AG09309 (cell line): ENCODE data around the gene FANCM.
"Not testable (repeated sequence)": the region's sequence is repeated elsewhere in the genome, so short reads cannot be mapped to it uniquely, and the experiment has no call there.

Experiments
- DNase-seq: peaks from one replicate; pipeline ENCODE4 v3.0.0-alpha.2; 2010; ENCODE audit warnings: low read depth
- H3K4me3 ChIP-seq: 2 replicates; pipeline ENCODE4 v1.5.1; 2011; ENCODE audit warnings: mild to moderate bottlenecking, low read depth, low read length, moderate library complexity; ENCODE audit not compliant: control insufficient read depth
- TF ChIP-seq, protein P1 (sequence below): IDR thresholded peaks from 2 replicates; pipeline ENCODE4 v1.5.1; 2011; ENCODE audit warnings: mild to moderate bottlenecking, low read depth, low read length, inconsistent platforms; ENCODE audit not compliant: insufficient read depth, control insufficient read depth; ENCODE audit errors: missing control alignments

Gene FANCM

DNA sequence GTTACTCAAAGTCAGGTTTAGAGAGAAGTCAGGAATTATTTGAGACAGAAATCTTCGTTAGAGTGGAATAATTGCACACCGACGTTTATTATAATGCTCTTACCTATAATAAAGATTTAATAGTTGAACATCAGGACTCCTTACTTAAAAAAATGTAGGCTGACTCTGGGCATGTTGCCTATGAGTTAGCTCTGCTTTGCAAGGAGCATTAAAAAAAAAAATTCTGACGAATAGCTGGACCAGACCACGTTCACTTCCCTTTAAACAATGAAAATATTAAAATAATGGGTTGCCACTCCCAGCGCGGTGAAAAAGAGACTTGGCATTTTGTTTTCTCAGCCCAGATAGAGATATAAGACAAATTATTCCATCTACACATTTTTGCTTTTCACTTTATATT is 574 bp upstream of the FANCM start:
- TF ChIP-seq, protein P1, sequence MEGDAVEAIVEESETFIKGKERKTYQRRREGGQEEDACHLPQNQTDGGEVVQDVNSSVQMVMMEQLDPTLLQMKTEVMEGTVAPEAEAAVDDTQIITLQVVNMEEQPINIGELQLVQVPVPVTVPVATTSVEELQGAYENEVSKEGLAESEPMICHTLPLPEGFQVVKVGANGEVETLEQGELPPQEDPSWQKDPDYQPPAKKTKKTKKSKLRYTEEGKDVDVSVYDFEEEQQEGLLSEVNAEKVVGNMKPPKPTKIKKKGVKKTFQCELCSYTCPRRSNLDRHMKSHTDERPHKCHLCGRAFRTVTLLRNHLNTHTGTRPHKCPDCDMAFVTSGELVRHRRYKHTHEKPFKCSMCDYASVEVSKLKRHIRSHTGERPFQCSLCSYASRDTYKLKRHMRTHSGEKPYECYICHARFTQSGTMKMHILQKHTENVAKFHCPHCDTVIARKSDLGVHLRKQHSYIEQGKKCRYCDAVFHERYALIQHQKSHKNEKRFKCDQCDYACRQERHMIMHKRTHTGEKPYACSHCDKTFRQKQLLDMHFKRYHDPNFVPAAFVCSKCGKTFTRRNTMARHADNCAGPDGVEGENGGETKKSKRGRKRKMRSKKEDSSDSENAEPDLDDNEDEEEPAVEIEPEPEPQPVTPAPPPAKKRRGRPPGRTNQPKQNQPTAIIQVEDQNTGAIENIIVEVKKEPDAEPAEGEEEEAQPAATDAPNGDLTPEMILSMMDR: no peak
- H3K4me3 ChIP-seq: peak overlapping the region; percentile 94
- no peak for DNase-seq

DNA sequence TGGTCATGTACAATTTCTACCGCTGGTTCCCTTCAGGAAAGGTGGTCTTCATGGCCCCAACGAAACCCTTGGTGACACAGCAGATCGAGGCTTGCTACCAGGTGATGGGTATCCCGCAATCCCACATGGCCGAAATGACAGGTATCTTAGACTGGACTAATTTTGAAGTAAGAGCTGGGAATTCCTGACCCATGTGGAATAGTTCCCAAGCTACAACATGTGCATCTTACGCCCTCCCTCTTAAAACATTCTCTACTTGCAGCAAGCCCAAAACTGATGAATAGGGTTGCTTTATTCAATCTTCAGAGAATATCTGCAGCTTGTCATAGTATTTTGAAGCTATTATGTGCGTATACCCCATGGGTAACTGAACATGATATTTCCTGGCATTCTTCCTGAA is 669 bp downstream of the FANCM start:
- peak overlapping the region; percentile 52 for H3K4me3 ChIP-seq
- DNase-seq: no peak

DNA sequence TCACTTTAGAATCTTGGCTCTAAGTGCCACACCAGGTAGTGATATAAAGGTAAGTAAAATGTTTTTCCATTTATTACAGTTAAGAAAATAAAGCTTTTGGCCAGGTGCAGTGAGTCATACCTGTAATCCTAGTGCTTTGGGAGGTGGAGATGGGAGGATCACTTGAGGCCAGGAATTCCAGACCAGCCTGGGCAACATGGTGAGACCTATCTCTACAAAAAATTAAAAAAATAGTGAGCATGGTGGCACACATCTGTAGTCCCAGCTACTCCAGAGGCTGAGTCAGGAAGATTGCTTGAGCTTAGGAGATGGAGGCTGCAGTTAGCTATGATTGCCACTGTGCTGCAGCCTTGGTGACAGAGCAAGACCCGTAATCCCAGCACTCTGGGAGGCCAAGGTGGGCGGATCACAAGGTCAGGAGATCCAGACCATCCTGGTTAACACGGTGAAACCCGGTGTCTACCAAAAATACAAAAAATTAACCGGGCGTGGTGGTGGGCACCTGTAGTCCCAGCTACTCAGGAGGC is 5.0 kb downstream of the FANCM start:
- H3K4me3 ChIP-seq: no peak overlapping the region
- no peak for DNase-seq
- TF ChIP-seq, protein P1: no peak

More for the DNA sequence above, 669 bp downstream of the FANCM start:
- TF ChIP-seq, protein P1: no peak

DNA sequence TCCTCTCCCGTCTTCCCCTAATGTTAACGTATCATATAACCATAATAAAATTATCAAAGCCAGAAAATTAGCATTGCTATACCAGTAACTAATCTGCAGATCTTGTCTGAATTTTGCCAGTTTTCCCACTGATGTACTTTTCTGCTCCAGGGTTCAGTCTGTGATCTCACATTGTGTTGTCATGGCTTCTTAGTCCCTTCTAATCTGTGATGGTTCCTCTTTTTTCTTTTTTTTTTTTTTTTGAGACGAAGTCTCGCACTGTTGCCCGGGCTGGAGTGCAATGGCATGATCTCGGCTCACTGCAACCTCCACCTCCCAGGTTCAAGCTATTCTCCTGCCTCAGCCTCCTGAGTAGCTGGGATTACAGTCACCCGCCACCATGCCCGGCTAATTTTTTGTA is 6.4 kb downstream of the FANCM start:
- H3K4me3 ChIP-seq, DNase-seq: not testable (repeated sequence)

DNA sequence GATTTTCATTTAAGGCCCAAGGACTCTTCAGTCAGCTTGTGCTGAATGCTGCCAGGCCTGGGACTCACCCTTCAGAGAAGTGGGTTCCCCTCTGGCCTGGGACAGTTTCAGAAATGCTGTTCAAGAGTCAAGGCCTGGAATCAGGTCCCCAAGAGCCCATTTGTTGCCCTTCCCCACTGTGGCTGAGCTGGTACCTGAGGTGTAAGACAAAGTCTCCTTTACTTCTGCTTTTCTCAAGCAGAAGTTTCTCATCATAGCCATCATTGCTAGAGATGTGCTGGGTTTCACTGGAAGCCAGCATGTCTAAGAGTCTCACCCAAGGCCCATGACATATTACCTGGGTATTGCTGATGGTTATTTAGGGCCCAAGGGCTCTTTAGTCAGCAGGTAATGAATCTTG is 8.9 kb downstream of the FANCM start:
- DNase-seq: no peak
- TF ChIP-seq, protein P1: no peak
- H3K4me3 ChIP-seq: no peak overlapping the region

DNA sequence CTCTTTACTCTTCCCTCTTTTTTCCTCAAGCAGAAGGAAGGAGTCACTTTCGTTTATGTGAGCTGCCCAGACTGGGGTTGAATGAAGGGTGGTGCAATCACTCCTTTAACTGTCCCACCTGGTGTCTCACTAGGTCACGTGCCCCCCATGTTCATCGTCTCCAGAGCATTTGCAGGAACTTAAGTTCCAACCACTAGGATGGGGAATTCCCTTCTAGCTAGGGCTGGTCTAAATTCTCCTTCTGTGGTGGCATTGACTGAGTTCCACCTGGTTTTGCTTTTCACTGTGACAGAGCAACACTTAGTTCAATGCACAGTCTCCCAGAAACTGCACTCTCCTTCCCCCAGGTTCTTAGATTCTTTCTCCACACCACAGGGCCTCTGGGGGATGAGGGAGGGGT is 9.5 kb downstream of the FANCM start:
- TF ChIP-seq, protein P1: no peak
- H3K4me3 ChIP-seq: no peak overlapping the region
- DNase-seq: no peak

DNA sequence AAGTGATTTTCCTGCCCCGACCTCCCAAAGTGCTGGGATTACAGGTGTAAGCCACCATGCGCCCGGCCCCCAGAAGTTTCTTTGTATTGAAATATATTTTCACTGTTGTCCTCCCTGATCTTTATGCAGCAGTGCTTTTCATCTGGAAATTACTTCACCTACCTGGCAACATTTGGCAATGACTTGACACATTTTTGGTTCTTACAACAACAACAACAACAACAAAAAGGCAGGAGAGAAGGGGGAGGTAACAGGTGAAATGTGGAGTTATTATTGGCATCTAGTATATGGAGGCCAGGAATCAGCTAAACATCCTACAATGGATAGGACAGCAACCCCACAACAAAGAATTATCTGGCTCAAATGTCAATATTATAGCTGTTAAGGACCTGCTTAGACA is 13.9 kb downstream of the FANCM start:
- H3K4me3 ChIP-seq: no peak overlapping the region
- DNase-seq: no peak
- TF ChIP-seq, protein P1: no peak
